Stimulated activated CD8-positive, alpha-beta memory T cell treated with anti-CD3 and anti-CD28 coated beads, Interleukin-4, amount 100 ng/mL, for 48 hours (primary cell): ENCODE measurements around the gene KLHDC4.

Experiments used
- DNase-seq: peaks from one replicate; pipeline ENCODE4 v3.0.0-alpha.2; 2020

KLHDC4 gene

DNA sequence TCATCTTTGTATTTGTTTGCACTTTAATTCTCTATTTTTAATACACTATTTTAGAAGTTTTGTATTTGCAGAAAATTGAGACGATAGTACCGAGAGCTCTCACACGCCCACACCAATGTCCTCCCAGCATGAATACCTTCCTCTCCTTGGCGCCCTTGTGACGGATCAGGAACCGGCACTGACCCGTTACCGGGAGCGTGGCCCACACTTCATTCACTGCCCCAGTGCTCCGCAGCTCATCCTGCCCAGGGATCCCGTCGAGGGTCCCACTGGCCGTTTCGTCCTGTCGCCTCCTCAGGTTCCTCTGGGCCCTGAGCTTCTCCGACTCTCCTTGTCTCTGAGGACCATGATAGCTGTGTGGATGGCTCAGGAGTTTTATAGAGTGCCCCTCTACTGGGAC, 50.6 kb downstream of the KLHDC4 start:
- no peak for DNase-seq

GRCh38 chr16:87713451-87714229, 52.1 kb downstream of the KLHDC4 start:
- peak; percentile 67 for DNase-seq

DNA sequence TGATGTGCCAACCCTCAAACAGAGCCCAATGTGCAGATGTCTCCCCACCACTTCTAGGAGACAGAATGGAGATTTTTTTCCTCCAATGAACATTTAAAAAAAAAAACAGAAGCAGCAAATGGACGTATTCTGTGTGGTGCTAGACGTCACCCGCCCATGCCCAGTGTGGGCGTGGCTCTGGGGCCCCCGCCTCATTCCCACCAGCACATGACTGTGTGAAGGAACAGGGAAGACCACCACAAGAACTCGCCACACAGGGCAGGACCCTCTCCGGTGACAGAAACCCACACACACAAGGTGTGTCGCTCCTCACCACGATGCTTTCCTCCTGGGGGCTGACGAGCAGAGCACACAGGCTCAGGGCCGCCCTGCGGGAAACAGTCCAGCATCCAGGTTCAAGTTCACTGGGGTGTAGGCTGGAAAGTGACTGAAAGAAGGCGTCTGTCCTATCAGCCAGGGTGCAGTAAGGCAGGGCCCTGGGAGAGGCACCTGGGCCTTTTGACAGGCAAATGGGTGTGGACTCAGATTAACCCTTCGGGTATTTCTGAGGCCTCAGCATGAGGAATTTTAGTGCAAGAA, 53.5 kb downstream of the KLHDC4 start:
- DNase-seq = no peak

DNA sequence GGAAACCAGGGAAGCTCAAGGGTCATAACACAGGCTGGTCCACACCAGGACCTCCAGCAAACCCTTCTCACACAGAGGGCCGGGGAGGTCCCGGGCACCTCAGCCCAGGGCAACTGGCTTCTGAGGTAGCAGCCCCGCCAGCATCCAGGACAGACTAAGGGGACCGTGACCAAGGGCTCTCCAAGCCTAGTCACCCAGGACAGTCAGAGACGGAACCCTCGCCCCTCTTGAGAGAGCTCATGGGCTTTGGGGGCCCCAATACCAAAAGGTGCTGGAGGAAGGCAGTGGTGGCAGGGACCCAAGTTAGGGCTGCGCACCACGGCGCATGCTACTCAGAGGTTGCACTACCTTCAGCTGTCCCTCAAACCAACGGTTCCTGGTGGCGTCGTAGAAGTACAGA, 54.9 kb downstream of the KLHDC4 start:
- no peak for DNase-seq

GRCh38 chr16:87709677-87710076, 56.1 kb downstream of the KLHDC4 start:
- no peak for DNase-seq

DNA sequence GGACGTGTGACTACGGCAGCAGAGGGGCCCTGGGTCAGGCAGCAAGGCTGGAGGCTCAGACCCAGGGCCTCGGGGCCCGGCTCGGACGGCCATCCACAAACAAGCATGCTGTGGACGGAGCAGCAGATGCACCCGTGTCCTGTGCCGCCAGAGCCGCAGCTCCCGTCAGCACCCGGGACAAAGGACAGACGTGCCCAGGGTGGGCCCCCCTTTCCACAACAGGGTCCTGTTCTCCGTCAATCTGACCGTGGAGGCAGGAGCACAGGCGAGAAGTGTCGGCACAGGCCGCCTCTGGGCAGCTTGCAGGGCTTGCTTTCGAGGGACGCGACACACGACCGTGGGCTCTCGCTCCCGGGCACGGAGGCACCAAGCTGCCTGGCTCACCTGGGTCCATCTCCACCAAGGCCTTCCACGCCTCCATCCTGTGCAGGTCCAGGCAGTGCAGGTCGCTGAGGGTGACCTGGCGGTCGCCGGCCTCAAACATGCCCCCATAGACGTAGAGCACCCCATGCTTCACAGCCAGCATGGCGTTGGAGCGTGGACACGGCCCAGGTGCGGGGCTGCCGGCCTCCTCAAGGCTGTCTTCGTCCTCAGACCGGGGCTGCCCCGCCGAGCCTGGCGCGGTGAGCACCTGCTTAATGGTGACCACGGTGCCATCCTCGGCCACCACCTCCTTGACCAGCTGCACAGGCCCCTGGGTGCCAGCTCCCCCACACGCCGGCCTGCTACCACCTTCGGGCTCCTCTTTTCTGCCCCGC, 56.7 kb downstream of the KLHDC4 start:
- DNase-seq = no peak

- DNase-seq = no peak
These were observed 57.8 kb downstream of the KLHDC4 start for GRCh38 chr16:87707714-87708580.

GRCh38 chr16:87707097-87707496, 58.7 kb downstream of the KLHDC4 start:
- DNase-seq = no peak

DNA sequence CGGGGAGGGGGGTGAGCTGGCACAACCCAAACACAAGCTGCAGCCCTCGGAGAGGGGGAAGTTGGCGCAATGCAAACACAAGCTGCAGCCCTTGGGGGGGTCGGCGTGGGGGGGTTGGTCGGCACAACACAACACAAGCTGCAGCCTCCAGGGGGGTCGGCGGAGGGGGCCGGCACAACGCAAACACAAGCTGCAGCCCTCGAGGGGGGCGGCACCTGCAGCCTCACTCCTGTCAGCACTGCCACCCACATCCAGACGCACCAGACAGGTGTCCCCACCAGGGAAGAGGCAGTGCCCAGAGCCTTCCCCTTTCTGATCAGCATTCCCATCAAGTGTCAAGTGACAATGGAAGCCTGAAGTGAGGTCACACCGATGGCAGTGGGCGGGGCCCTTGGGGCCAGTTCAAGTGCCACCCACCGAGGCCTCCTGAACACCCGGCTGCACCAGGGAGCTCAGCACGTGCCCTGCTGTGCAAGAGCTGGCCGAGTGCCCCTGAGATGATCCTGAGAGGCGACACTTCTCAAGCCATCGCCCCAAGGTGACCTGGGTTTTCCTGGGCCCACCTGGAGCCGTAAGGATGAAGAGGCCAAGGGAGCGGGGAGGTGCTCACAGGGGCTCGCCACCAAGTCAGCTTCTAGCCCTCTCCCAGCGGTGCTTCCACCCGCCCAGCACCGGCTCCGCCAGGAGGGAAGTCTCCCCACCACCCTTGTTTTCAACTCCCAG, 59.3 kb downstream of the KLHDC4 start:
- no peak for DNase-seq

DNA sequence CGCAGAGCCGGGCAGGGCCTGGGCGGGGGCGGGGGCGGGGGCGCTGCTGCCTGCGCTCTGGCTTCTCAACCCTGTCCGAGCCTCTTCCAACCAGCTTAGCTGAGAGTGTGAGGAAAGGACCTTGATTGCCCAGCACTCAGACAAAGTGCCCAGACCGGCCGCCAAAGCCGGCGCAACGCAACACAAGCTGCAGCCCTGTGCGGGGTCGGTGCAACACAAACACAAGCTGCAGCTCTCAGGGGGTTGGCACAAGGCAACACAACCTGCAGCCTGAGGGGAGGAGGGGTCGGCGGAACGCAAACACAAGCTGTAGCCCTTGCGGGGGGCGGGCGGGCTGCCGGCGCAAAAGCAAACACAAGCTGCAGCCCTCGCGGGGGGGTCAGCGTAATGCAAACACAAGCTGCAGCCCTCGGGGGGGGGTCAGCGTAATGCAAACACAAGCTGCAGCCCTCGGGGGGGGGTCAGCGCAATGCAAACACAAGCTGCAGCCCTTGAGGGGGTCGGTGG, 60.0 kb downstream of the KLHDC4 start:
- no peak for DNase-seq

DNA sequence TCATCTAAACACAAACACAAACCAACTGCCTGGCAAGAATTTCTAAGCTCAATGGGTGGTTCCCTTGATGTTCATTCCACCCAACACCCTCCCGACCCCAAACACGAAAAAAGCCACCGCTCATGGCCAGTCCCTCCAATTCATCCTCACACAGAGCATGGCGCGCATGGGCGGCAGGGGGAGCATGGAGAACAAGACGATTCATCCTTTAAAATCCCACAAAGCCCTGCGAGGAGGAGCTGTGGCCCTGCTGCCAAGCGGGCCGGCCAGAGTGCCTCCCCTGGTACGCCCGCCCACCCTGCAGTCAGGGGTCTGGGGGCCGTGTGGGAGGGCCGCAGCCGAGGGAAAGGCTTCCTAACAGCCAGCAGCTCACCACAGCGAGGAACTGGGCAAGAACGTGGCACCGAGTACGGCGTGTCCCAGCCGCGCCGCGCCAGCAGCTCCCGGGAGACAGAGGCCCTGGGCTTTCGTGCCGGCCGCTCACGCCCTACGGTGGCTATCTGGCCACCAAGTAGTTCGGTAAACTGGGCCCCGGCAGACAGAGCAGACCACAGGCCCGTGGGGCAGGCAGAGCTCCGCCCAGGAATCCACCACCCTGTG, 60.9 kb downstream of the KLHDC4 start:
- DNase-seq = no peak

DNA sequence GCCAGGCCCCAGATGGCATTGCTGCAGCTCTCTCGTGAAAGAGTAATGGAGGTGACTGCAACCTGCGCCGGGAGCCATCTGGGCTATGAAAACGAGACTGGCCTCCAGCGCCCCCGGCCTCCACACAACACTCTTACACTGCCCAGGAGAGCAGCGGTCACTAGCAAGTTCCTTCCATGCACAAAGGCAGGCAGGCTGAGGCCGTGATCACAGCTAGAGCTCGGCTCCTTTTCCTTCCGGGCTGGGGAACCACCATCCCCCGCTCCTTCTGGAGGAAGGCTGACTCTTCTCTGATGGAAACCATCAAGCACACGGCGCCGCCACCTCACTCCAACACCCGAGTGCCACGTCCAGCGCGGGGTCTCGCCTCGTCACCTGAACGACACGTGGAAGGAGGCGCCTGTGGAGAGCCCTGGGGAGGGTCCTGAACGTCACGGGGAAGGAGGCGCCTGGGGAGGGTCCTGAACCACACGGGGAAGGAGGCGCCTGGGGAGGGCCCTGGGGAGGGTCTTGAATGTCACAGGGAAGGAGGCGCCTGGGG, 61.9 kb downstream of the KLHDC4 start:
- no peak for DNase-seq

DNA sequence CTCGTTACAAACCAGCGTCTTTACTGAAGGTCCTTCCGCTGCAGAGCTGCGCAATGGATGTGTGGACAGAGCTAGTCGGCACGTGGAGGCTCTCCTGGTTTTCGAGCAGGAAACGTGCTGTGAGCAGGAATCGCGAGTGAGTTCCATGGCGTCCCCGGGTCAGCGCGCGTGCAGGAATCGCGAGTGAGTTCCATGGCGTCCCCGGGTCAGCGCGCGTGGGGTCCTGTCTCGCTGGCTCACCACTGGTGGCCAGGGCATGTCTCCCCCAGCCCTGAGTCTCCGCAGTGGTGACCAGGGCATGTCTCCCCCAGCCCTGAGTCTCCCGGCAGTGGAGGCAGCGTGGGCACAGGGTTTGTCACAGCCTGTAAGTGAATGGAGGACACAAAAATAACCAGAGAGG, 62.7 kb downstream of the KLHDC4 start:
- DNase-seq = no peak

- peak; percentile 69 for DNase-seq
These were observed 63.4 kb downstream of the KLHDC4 start for GRCh38 chr16:87702325-87702811.

GRCh38 chr16:87701505-87701921, 64.3 kb downstream of the KLHDC4 start:
- DNase-seq = no peak

DNA sequence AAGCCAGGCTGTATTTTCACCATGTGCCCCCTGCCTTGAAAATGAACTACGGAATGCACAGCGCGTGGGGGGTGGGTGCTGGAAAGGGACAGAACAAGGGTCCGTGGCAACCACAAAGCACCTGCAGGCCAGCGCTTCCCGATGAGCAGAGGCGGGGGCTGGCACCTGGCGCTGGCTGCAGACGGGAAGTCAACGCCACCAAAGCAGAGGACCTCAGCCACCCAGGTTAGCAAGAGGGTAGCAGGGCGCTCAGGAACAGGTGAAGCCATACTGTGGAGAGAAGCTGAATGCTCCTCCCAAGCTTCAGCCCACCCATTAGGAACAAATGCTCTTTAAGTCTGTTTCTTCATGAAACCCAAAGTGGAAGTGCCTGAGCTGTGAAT, 64.7 kb downstream of the KLHDC4 start:
- DNase-seq = no peak

GRCh38 chr16:87700406-87701077, 65.2 kb downstream of the KLHDC4 start:
- DNase-seq = no peak

DNA sequence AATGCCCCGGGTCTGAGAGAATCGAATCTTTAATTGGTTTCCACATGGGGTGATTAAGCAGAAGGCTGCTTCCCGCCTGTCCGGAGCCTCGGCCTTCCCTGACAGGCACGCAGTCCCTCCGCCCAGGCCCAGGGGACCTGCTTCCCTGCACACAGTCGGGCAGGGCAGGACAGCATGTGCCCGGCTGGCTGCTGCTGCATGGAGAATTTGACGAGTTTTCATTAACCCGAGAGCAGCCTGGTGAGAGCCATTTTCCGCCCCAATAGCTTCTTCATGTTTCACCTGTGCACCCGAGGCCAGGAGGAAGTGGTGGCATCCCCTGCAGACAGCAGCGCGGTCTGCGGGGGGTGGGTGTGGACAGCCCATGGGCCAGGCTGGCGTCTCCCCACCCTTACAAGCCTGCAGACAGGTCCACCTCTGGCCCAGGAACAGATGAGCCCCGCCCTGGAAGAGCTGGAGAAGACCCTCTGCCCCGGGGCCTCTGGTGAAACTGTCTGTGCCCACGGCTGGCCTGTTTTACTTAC, 67.0 kb downstream of the KLHDC4 start:
- no peak for DNase-seq

DNA sequence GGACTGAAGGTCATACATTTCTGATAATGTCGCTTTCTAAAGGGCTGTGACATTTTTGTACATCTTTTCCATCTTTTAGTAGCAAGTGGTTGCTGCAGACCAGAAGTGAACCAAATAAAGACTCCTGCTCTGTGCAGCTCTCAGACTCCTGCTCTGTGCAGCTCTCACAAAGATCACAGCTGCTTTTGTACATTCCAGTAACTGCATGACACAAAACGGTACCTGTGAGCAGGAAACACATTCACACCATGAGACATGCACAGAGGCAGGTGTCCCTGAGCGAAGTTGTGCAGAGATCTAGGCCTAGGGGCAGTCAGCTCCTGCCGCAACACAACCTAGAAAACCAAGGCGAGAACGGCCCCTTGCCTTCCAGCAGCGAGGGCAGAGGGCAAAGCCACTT, 67.5 kb downstream of the KLHDC4 start:
- DNase-seq = no peak

GRCh38 chr16:87697792-87698191, 68.0 kb downstream of the KLHDC4 start:
- no peak for DNase-seq
